CD4-positive, alpha-beta T cell treated with Interleukin-12 subunit alpha and Interleukin-12 subunit beta, for 1 hour (primary cell): ENCODE data around the gene CCT4.
"Not testable (repeated sequence)": the region's sequence is repeated elsewhere in the genome, so short reads cannot be mapped to it uniquely, and the experiment has no call there.

Source experiments
- DNase-seq: peaks from one replicate; pipeline ENCODE4 v3.0.0-alpha.2; 2020

Gene CCT4

GRCh38 chr2:61888267-61889055 is at the start of gene CCT4:
Gene CCT4, minus strand, starts transcription at chr2:61888656. Its CDS starts 149 bp downstream, at chr2:61888507.
- DNase-seq, result peak; percentile 93

GRCh38 chr2:61937886-61938285 is 49.4 kb upstream of the CCT4 start:
- DNase-seq, result no peak

GRCh38 chr2:61937098-61937497 is 48.6 kb upstream of the CCT4 start:
- DNase-seq, result no peak

GRCh38 chr2:61928826-61929461 is 40.5 kb upstream of the CCT4 start:
- DNase-seq, result no peak

GRCh38 chr2:61926531-61927477 is 38.3 kb upstream of the CCT4 start:
- no peak for DNase-seq

GRCh38 chr2:61924895-61925663 is 36.6 kb upstream of the CCT4 start:
- DNase-seq, result no peak

- DNase-seq, result no peak
Measured at GRCh38 chr2:61922714-61923113, 34.3 kb upstream of the CCT4 start.

- no peak for DNase-seq
Measured at GRCh38 chr2:61920548-61920947, 32.1 kb upstream of the CCT4 start.

GRCh38 chr2:61914794-61915193 is 26.3 kb upstream of the CCT4 start:
- DNase-seq, result not testable (repeated sequence)

- DNase-seq, result no peak
Measured at GRCh38 chr2:61911510-61911909, 23.1 kb upstream of the CCT4 start.

- no peak for DNase-seq
Measured at GRCh38 chr2:61910603-61911002, 22.1 kb upstream of the CCT4 start.

- DNase-seq, result no peak
Measured at GRCh38 chr2:61909116-61909515, 20.7 kb upstream of the CCT4 start.

GRCh38 chr2:61906186-61906470 is 17.7 kb upstream of the CCT4 start:
- DNase-seq, result no peak

GRCh38 chr2:61905372-61906185 is 17.1 kb upstream of the CCT4 start, which contains the start of gene COMMD1:
Gene COMMD1, plus strand, starts transcription at chr2:61905674. Its CDS starts 5 bp downstream, at chr2:61905679.
- peak; percentile 82 for DNase-seq

GRCh38 chr2:61900281-61900680 is 11.8 kb upstream of the CCT4 start:
- DNase-seq, result no peak

GRCh38 chr2:61898810-61899209 is 10.4 kb upstream of the CCT4 start:
- peak; percentile 31 for DNase-seq

- peak; percentile 32 for DNase-seq
Measured at GRCh38 chr2:61887717-61888266, 664 bp downstream of the CCT4 start.

GRCh38 chr2:61885896-61886603 is 2.4 kb downstream of the CCT4 start:
- DNase-seq, result no peak

GRCh38 chr2:61882850-61883249 is 5.6 kb downstream of the CCT4 start:
- DNase-seq, result no peak

GRCh38 chr2:61879351-61879750 is 9.1 kb downstream of the CCT4 start:
- not testable (repeated sequence) for DNase-seq

- no peak for DNase-seq
Measured at GRCh38 chr2:61878761-61879160, 9.7 kb downstream of the CCT4 start.
